ENCODE measurements around the gene SMOC2. TPM values are rescaled to one million over a fixed set of nuclear protein-coding genes. Genes with fewer than 3 reads are reported as not detected.

SMOC2 gene
- total RNA-seq, 3 donors from 2014 or later (not counting 1 experiment from before 2014, with no cell fraction given): not detected

DNA sequence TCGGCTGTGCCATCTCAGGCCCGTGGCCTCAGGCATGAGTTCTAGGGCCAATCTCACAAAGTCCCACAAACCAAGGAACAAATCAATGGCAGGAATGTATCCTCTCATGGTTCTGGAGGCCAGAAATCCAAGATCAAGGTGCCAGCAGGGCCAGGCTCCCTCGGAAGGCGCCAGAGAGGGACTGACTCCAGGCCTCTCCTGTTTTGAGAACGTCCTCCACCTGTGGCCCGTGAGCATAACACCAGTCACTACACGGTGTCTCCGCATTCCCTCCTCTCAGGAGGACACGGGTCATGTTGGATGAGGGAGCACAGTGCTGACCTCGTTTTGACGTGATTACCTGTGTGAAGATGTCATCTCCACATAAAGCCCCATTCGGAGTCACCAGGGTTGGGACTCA, 45.0 kb upstream of the SMOC2 start:
- DNase-seq: no peak
- no peaks in the 10 kb centered on the region for H3K36me3 Mint-ChIP-seq
- no peak overlapping the region for H3K4me3 ChIP-seq (ENCODE audit: low read length)
- 74% methylated on average over 12 of the region's 12 CpGs for WGBS (ENCODE audit: insufficient coverage)
- H3K36me3 ChIP-seq (ENCODE audit: control insufficient read depth, insufficient read depth, low read length): no peaks in the 10 kb centered on the region
- peaks cover 8 to 12% of the 10 kb centered on the region in 2 donors for H3K27me3 Mint-ChIP-seq (ENCODE audit: low read depth in 2 of 2)
- no peak overlapping the region for H3K27ac Mint-ChIP-seq
- H3K27ac ChIP-seq (ENCODE audit: low read length): no peak overlapping the region
- no peaks in the 10 kb centered on the region for H3K4me1 ChIP-seq (ENCODE audit: control insufficient read depth, insufficient read depth, low read length)
- H3K9me3 ChIP-seq (ENCODE audit: control insufficient read depth, insufficient read depth, low read length): no peaks in the 10 kb centered on the region
- no peak for ATAC-seq
- H3K27me3 ChIP-seq (ENCODE audit: control insufficient read depth, insufficient read depth, low read length): no peaks in the 10 kb centered on the region
- no peak overlapping the region for H3K4me3 Mint-ChIP-seq
- intact Hi-C loops (cut with micrococcal nuclease): no loop called here
- H3K9me3 Mint-ChIP-seq: no peaks in the 10 kb centered on the region
- H3K4me1 Mint-ChIP-seq: no peaks in the 10 kb centered on the region
- TF ChIP-seq, protein P1, sequence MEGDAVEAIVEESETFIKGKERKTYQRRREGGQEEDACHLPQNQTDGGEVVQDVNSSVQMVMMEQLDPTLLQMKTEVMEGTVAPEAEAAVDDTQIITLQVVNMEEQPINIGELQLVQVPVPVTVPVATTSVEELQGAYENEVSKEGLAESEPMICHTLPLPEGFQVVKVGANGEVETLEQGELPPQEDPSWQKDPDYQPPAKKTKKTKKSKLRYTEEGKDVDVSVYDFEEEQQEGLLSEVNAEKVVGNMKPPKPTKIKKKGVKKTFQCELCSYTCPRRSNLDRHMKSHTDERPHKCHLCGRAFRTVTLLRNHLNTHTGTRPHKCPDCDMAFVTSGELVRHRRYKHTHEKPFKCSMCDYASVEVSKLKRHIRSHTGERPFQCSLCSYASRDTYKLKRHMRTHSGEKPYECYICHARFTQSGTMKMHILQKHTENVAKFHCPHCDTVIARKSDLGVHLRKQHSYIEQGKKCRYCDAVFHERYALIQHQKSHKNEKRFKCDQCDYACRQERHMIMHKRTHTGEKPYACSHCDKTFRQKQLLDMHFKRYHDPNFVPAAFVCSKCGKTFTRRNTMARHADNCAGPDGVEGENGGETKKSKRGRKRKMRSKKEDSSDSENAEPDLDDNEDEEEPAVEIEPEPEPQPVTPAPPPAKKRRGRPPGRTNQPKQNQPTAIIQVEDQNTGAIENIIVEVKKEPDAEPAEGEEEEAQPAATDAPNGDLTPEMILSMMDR (IDR thresholded peaks at IDR 0.05): no peak

DNA sequence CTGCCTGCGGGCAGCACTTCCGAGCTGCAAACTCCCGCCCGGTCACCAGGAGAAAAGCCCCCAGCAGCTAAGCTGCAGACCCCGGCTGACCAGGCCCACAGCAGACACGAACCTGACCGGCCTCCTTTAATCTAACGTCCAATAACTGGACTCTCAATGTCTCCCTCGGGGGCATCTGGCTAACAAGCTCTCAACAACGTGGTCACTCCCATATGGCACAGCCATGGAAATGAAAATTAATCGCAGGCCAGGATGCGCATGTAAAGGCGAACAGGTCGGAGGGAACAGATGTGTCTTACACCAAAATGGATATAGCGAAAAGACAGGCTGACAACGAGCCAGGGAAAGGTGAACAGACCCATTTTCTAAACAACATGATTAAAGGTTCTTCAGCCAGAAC, 44.4 kb upstream of the SMOC2 start:
- no peak overlapping the region for H3K4me3 ChIP-seq (ENCODE audit: low read length)
- Mint-ChIP-seq H3K36me3 (no peaks in the 10 kb centered on the region), H3K9me3 (no peaks in the 10 kb centered on the region), H3K27me3 (ENCODE audit: low read depth in 2 of 2) (peaks cover 8 to 12% of the 10 kb centered on the region in 2 donors), H3K27ac (no peak overlapping the region), H3K4me3 (no peak overlapping the region), H3K4me1 (no peaks in the 10 kb centered on the region)
- ATAC-seq (no peak), DNase-seq (no peak)
- H3K9me3 ChIP-seq (ENCODE audit: control insufficient read depth, insufficient read depth, low read length): no peaks in the 10 kb centered on the region
- H3K4me1 ChIP-seq (ENCODE audit: control insufficient read depth, insufficient read depth, low read length): no peaks in the 10 kb centered on the region
- no peaks in the 10 kb centered on the region for H3K27me3 ChIP-seq (ENCODE audit: control insufficient read depth, insufficient read depth, low read length)
- H3K27ac ChIP-seq (ENCODE audit: low read length): no peak overlapping the region
- H3K36me3 ChIP-seq (ENCODE audit: control insufficient read depth, insufficient read depth, low read length): no peaks in the 10 kb centered on the region
- intact Hi-C loops (cut with micrococcal nuclease): no loop called here
- 84% methylated on average over 16 of the region's 16 CpGs for WGBS (ENCODE audit: insufficient coverage)
- TF ChIP-seq, protein P1 (IDR thresholded peaks at IDR 0.05): no peak

DNA sequence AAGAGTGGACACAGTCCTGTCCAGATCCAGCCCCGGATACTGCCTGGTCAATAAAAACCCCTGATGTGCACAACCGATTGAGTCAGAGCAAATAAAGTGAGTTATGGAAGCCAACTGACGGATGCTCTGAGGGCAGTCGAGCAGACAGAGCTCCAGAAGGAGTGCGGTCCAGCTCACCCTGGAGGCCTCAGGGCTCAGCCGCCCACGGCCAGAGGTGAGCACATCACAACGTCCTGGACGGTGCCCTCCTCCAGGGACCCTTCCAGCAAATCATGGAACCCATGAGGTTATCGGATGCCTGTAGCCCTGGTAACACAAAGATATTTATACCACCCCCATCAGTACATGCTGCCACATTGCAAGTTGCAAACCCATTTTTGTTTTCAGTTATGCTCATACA, 44.0 kb upstream of the SMOC2 start:
- Mint-ChIP-seq H3K4me3 (no peak overlapping the region), H3K27ac (no peak overlapping the region), H3K36me3 (no peaks in the 10 kb centered on the region), H3K9me3 (no peaks in the 10 kb centered on the region), H3K27me3 (ENCODE audit: low read depth in 2 of 2) (peaks cover 8 to 12% of the 10 kb centered on the region in 2 donors), H3K4me1 (no peaks in the 10 kb centered on the region)
- TF ChIP-seq, protein P1 (IDR thresholded peaks at IDR 0.05): no peak
- no peak overlapping the region for H3K4me3 ChIP-seq (ENCODE audit: low read length)
- H3K27ac ChIP-seq (ENCODE audit: low read length): no peak overlapping the region
- intact Hi-C loops (cut with micrococcal nuclease): no loop called here
- no peaks in the 10 kb centered on the region for H3K27me3 ChIP-seq (ENCODE audit: control insufficient read depth, insufficient read depth, low read length)
- WGBS (ENCODE audit: insufficient coverage): 91% methylated on average over 10 of the region's 10 CpGs
- H3K4me1 ChIP-seq (ENCODE audit: control insufficient read depth, insufficient read depth, low read length): no peaks in the 10 kb centered on the region
- DNase-seq: no peak
- no peak for ATAC-seq
- no peaks in the 10 kb centered on the region for H3K9me3 ChIP-seq (ENCODE audit: control insufficient read depth, insufficient read depth, low read length)
- no peaks in the 10 kb centered on the region for H3K36me3 ChIP-seq (ENCODE audit: control insufficient read depth, insufficient read depth, low read length)

DNA sequence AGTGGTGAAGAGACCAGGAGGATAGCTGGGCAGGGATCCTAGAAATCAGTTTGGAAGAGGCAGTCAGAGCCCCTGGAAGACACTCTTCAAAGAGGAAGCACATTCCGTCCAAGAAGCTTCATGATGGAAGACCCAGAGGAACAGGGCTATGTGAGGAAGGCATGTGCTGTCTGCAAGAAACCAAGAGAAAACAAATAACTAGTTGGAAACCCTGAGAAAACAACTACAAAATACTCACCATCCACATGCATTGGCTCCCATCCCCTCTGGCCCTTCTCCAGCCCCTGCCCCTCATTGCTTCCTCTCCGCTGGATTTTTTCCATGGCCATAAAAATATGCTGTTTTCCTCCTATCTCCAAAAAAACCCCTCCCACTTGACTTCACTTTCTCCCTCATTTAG, 40.9 kb upstream of the SMOC2 start:
- intact Hi-C loops (cut with micrococcal nuclease): no loop called here
- Histone ChIP-seq H3K27ac (ENCODE audit: low read length) (no peak overlapping the region), H3K27me3 (ENCODE audit: control insufficient read depth, insufficient read depth, low read length) (no peaks in the 10 kb centered on the region), H3K36me3 (ENCODE audit: control insufficient read depth, insufficient read depth, low read length) (no peaks in the 10 kb centered on the region), H3K4me3 (ENCODE audit: low read length) (no peak overlapping the region), H3K9me3 (ENCODE audit: control insufficient read depth, insufficient read depth, low read length) (no peaks in the 10 kb centered on the region), H3K4me1 (ENCODE audit: control insufficient read depth, insufficient read depth, low read length) (no peaks in the 10 kb centered on the region)
- Mint-ChIP-seq H3K27ac (no peak overlapping the region), H3K36me3 (no peaks in the 10 kb centered on the region), H3K4me1 (no peaks in the 10 kb centered on the region), H3K4me3 (no peak overlapping the region), H3K27me3 (ENCODE audit: low read depth in 2 of 2) (peaks cover 8 to 12% of the 10 kb centered on the region in 2 donors), H3K9me3 (no peaks in the 10 kb centered on the region)
- TF ChIP-seq, protein P1 (IDR thresholded peaks at IDR 0.05): no peak
- 94% methylated on average over 2 of the region's 2 CpGs for WGBS (ENCODE audit: insufficient coverage)
- no peak for DNase-seq
- ATAC-seq: no peak
